Measurements from ENCODE around the gene SLC13A3.

GRCh38 chr20:46660487-46660886 is 9.2 kb upstream of the SLC13A3 start:
- TF ChIP-seq RAD21 (conservative IDR thresholded peaks at IDR 0.05 in 1 of 2, IDR thresholded peaks at IDR 0.05 in 1 of 2) (no peak), EP300 (IDR thresholded peaks at IDR 0.05) (no peak), POLR2A (IDR thresholded peaks at IDR 0.05; ENCODE audit: low read length) (no peak), NPAS2 (CRISPR knock-in tag; IDR thresholded peaks at IDR 0.05; ENCODE audit: borderline replicate concordance) (no peak), CTCF (IDR thresholded peaks at IDR 0.05) (no peak), KDM1A (IDR thresholded peaks at IDR 0.05; ENCODE audit: low read depth) (no peak), TFCP2L1 (CRISPR knock-in tag; IDR thresholded peaks at IDR 0.05) (no peak), MAX (IDR thresholded peaks at IDR 0.05) (no peak), JUNB (IDR thresholded peaks at IDR 0.05) (no peak), HOXB13 (CRISPR knock-in tag; IDR thresholded peaks at IDR 0.05; ENCODE audit: low read depth) (no peak), HOXA7 (CRISPR knock-in tag; IDR thresholded peaks at IDR 0.05) (no peak), RFX5 (IDR thresholded peaks at IDR 0.05) (no peak), CEBPB (IDR thresholded peaks at IDR 0.05) (no peak), ZFP36 (IDR thresholded peaks at IDR 0.05; ENCODE audit: borderline replicate concordance, partially characterized antibody) (no peak)
